SK-N-MC (cell line): Measurements from ENCODE around the gene GZMA.

Source experiments
- EZH2 ChIP-seq: fragments of 200-600 bp; sonication (generic); IDR thresholded peaks from one replicate; pipeline ENCODE4 v1.6.1; 2017; ENCODE audit warnings: antibody characterized with exemption
- FOXP2 ChIP-seq: optimal IDR thresholded peaks from 2 replicates; pipeline ENCODE3; 2011; ENCODE audit warnings: mild to moderate bottlenecking, moderate library complexity; ENCODE audit not compliant: insufficient read depth; ENCODE audit errors: extremely low read length, control extremely low read depth
- POLR2AphosphoS5 ChIP-seq: IDR thresholded peaks from 2 replicates; pipeline ENCODE4 v1.6.1; 2012; ENCODE audit warnings: mild to moderate bottlenecking, low read depth, low read length, borderline replicate concordance

- TF ChIP-seq EZH2: no peak
- no peak for TF ChIP-seq POLR2AphosphoS5
- TF ChIP-seq FOXP2: no peak
These were observed 10.9 kb downstream of the GZMA start for GRCh38 chr5:55113327-55113726.
